GM18858 (cell line): ENCODE measurements around the gene CNTNAP1.
A peak's percentile ranks its signal among the peaks of the same experiment; 100 is the strongest.

Experiments
- ATAC-seq: cut with Tn5 transposase; IDR thresholded peaks from one replicate; pipeline ENCODE4 v1.9.1; 2021; ENCODE audit not compliant: unreplicated experiment

The CNTNAP1 gene

GRCh38 chr17:42683407-42684034 is 1.2 kb downstream of the CNTNAP1 start:
- no peak for ATAC-seq

- ATAC-seq, result no peak
Measured at GRCh38 chr17:42684929-42685556, 2.7 kb downstream of the CNTNAP1 start.

DNA sequence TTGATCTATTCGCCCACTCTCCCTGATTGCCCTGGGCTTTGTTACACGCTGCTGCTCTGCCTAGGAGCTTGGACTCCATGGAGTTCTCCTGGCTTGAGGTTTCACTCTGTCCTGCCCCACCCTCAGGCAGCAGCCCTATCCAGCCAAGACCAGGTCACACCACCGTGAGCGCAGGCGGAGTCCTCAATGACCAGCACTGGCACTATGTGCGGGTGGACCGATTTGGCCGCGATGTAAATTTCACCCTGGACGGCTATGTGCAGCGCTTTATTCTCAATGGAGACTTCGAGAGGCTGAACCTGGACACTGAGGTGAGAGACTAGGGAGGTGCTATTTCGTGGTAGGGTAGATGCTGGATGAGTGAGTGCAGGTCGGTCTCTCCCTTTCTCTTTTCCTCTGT is 3.5 kb downstream of the CNTNAP1 start:
- no peak for ATAC-seq

GRCh38 chr17:42686520-42687128 is 4.3 kb downstream of the CNTNAP1 start:
- ATAC-seq, result no peak

DNA sequence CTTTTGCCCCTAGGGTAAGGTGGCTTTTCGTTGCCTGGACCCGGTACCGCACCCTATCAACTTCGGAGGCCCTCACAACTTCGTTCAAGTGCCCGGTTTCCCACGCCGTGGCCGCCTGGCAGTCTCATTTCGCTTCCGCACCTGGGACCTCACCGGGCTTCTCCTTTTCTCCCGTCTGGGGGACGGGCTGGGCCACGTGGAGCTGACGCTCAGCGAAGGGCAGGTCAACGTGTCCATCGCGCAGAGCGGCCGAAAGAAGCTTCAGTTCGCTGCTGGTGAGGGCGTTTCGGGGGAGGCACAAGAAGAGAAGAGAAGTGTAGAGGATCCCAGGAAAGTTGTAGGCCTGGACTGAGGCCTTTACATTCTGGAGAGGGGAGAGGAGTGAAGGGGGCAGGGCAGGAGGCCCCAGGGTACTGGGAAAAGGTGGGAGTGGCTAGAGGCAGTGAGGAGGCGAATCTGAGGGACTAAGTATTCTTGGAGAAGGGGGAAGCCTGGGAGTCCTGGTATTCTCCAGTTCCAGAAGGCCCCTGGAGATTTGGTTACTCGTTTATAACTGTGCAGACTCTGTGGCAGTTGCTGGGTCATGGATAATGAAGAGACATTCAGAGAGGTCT is 5.5 kb downstream of the CNTNAP1 start:
- no peak for ATAC-seq

GRCh38 chr17:42690596-42690995 is 8.3 kb downstream of the CNTNAP1 start:
- no peak for ATAC-seq

- no peak for ATAC-seq
Measured at GRCh38 chr17:42691021-42691545, 8.8 kb downstream of the CNTNAP1 start.

DNA sequence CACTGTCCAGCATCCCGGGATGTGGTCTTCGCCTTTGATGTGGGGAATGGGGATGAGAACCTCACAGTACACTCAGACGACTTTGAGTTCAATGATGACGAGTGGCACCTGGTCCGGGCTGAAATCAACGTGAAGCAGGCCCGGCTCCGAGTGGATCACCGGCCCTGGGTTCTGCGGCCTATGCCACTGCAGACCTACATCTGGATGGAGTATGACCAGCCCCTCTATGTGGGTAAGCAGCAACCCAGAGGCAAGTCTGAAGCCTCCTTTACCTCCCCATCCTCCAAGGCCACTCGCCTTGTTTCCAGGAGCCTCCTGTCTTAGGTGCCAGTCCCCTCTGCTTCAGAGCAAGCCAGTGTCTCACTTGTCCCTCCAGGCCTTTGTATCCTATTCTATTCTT is 10.2 kb downstream of the CNTNAP1 start:
- no peak for ATAC-seq

GRCh38 chr17:42694524-42694923 is 12.2 kb downstream of the CNTNAP1 start:
- no peak for ATAC-seq

GRCh38 chr17:42695500-42695899 is 13.2 kb downstream of the CNTNAP1 start:
- no peak for ATAC-seq

DNA sequence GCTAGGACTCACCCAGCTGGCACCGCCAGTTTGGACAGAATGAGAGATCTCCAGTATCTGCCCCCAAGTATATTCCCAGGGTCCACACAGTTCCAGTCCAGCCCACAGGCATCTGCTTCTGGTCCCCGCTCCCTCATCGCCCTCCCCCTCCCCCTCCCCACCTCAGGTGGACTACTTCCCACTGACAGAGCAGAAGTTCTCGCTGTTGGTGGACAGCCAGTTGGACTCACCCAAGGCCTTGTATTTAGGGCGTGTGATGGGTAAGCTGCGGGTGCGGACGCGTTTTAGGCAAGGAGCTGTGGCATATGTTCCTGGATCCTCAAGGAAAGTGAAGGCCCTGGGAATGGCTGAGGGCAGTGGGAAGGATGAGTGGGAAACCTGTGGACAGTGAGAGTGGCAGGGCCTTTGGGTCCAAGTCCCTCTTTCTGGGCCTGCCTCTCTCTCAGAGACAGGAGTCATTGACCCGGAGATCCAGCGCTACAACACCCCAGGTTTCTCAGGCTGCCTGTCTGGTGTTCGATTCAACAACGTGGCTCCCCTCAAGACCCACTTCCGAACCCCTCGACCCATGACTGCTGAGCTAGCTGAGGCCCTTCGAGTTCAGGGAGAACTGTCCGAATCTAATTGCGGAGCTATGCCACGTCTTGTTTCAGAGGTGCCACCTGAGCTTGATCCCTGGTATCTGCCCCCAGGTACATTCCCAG is 14.9 kb downstream of the CNTNAP1 start:
- no peak for ATAC-seq

GRCh38 chr17:42698736-42699414 is 16.5 kb downstream of the CNTNAP1 start:
- no peak for ATAC-seq

- no peak for ATAC-seq
Measured at GRCh38 chr17:42699415-42699740, 17.0 kb downstream of the CNTNAP1 start.

- ATAC-seq, result no peak
Measured at GRCh38 chr17:42700586-42701289, 18.4 kb downstream of the CNTNAP1 start.

DNA sequence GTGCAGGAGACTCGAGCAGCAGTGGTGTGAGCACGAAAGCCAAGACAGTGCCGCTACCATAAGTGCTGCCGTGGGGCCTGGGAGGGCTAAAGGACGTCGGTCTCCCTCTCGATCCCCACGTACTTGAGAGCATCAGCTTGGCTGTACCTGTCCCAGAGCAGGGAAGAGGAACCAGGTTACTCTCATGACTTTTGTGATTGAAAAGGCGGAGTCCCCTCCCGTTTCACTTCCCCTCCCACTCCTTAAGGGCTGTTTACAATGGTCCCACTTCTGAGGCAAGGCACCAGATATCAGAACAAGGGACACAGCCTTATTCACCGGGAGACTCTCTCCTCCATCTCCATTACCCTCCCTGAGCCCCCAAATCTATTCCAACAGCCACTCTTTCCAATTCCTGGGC is 20.1 kb downstream of the CNTNAP1 start:
- ATAC-seq, result no peak

- peak; percentile 16 for ATAC-seq
Measured at GRCh38 chr17:42704490-42704836, 22.1 kb downstream of the CNTNAP1 start.

GRCh38 chr17:42704837-42705494 is 22.6 kb downstream of the CNTNAP1 start:
- ATAC-seq, result peak; percentile 63

DNA sequence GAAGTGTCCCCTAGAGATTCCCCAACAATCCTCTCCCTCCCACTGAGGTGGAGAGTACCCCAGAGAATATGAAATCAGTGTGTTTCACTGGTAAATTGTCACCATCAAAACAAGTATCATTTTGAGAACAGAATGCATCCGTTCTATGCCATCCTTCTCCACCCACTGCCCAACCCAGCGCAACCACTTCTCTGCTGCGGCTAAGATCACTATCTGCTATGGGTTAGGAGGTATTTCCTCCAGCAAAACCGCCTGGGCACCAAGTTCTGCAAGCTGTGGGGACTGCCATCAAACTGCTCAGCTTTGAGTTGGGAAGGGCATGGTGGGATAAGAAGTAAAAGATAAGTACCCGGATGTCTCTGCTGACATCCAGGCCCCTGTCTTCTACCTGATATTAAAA is 24.4 kb downstream of the CNTNAP1 start:
- ATAC-seq, result no peak

DNA sequence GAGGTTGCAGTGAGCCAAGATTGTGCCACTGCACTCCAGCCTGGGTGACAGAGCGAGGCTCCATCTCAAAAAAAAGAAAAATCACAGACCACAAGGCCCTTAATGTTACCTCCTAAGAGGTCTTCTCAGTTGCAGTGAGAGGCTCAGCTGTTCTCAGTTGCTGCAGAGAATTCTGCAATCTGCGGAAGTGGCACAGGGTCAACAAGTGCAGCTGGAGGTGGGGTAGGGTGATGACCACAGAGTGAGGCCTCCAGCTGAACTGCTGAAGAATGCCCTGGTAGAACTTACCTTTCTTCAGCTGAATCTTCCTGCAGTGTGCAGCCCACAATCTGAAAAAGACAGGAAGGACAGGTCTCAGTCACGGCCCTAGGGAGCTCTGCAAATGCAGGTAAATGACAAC is 26.3 kb downstream of the CNTNAP1 start:
- ATAC-seq, result no peak

DNA sequence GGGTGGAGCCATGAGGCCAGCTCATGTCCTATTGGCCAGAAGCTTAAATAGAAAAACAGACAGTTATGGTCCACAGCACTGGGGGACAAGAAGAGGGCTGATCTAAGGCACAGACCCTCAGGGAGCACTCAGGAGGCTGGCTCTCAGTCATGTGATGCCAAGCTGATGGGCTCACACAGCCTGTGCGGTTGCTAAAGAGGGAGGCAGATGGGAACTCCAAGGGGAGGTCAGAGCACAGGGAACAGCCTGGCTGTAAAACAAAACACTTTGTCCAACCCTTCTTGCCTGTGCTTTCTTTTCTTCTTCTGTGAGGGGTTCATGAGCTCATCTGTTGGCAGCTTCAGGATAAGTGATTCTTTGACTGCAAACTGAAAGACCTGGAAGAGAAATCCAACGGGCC is 27.2 kb downstream of the CNTNAP1 start:
- ATAC-seq, result no peak
